ENCODE data around the gene SYCN.
"Not testable (repeated sequence)": the region's sequence is repeated elsewhere in the genome, so short reads cannot be mapped to it uniquely, and the experiment has no call there.

The SYCN gene

DNA sequence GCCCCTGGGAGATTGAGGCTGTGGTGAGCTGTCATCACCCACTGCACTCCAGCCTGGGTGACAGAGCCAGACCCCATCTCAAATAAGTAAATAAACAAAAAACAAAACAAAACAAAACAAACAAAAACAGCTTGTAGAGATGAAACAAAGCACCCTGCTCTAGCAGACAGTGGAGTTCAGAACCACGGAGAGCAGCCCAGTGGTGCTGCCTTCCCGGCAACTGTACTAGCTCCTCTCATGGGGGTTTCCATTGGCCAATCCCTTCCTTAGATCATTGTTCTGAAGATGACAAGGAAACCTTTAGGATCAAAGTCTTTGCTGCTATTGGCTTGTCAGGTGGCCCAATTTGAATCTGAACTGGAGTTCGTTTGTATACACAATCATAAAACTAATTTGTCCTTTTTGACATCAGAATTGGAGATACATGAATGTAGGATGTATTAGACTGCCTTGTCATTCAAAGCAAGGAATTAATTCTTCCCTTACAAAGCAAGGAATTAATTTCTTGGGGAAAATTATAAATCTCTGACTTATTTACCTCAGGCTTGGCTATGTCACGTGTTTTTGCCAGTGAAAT lies 19.7 kb upstream of the SYCN start:
- DNase-seq = peak; percentile 55 to 72 (median 58)

DNA sequence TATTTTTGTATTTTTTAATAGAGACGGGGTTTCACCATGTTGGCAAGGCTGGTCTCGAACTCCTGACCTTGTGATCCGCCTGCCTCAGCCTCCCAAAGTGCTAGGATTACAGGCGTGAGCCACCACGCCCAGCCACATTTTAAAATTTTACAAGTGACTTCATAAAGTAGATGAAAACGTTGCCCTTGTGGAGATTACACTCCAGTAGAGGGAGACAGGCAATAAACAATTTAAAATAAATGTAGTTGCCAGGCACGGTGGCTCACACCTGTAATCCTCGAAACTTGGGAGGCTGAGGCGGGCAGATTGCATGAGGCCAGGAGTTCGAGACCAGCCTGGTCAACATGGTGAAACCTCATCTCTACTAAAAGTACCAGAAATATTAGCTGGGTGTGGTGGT lies 15.0 kb upstream of the SYCN start:
- DNase-seq = not testable (repeated sequence)

DNA sequence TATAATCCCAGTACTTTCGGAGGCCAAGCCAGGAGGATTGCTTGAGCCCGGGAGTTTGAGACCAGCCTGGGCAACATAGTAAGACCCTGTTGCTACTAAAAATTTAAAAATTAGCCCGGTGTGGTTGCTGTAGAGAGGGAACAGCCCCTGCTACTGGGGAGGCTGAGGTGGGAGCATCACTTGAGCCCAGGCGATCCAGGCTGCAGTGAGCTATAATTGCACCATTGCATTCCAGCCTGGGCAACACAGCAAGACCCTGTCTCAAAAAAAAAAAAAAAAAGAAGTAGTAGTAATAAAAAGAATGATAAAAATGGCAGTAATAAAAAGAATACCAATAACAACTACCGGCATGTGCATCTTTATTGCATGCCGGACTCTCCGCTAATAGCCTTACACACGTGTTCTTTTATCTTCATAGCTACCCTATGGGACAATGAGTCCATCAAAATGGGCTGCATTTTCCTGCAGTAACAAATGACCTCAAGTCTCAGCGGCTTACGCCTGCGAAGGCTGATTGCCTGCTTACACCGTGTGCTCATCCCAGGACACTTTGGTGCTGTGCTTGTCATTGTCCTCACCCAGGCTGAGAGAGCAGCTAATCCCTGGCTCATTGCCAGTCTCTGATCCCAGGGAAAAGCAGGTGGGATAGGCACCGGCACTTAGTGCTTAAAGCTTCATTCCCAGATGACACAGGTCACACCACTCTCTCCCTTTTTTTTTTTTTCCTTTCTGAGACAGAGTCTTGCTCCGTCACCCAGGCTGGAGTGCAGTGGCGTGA lies 14.4 kb upstream of the SYCN start:
- no peak for DNase-seq

DNA sequence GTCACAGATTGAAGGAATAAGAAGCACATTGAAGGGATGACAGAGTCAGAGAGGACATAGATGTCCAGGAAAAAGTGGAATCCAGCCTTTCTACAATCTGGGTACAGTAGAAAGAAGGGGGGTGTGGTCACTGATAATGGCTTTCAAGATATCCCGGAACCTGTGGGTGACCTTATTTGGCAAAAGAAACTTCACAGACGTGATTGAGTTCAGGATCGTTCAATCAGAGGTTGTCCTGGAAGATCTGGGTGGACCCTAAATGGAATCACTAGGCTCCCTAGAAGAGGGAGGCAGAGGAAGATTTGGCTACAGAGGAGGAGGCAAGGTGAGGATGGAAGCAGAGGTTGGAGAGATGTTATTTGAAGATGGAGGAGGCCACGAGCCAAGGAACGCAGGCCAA lies 13.0 kb upstream of the SYCN start:
- DNase-seq = no peak

DNA sequence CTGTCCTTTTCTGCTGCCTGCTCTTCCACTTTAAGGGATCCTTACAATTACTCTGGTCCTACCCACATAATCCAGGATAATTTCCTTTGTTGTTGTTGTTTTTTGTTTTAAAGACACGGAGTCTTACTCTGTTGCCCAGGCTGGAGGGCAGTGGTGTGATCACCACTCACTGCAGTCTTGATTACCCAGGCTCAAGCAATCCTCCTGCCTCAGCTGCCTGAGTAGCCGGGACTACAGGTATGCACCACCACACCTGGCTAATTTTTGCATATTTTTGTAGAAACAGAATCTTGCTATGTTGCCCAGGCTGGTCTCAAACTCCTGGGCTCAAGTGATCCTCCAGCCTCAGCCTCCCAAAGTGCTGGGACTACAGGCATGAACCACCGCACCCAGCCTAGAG lies 11.3 kb upstream of the SYCN start:
- DNase-seq = not testable (repeated sequence)

DNA sequence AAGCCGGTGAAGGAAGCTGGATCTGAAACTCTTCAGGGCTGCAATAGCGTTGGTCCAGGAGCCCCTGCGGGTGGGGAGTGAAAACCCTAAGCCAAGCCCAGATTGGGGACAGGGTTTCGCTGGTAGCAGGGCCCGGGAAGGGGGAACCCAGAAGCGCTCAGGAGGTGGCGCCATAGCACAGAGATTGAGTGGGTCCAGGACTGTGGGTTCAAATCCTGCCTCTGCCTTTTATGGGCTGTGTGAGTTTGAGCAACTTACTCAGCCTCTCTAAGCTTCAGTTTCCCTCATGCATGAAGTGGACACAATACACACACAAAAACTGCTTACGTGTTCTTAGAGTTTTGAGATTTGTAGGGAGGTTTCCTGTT lies 8.3 kb upstream of the SYCN start:
- DNase-seq = peak; percentile 40 to 65 (median 53)

DNA sequence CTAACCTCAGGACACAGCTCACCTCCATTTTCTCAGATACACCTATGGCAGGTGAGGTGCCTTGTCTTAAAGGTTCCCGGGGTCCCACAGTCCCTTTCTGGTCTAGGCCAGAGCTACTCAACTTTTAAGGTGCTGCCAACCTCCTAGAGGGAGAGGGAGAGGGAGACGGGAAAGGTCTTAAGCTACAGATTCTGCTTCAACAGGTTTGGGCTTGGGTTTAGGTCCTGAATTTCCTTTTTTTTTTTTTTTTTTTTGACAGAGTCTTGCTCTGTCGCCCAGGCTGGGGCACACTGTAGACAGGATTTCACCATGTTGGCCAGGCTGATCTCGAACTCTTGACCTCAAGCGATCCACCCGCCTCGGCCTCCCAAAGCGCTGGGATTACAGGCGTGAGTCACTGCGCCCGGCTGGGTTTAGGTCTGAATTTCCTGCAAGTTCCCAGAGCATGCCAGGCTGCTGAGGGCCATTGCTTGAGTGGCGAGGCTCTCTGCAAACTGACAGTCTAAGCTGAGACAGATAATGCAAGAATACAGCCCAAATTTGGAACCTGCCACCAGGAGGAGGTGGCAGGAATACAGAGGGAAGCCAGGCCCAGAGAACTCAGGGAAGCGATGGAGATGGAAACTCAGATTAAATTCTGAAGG lies 7.8 kb upstream of the SYCN start:
- DNase-seq = no peak

DNA sequence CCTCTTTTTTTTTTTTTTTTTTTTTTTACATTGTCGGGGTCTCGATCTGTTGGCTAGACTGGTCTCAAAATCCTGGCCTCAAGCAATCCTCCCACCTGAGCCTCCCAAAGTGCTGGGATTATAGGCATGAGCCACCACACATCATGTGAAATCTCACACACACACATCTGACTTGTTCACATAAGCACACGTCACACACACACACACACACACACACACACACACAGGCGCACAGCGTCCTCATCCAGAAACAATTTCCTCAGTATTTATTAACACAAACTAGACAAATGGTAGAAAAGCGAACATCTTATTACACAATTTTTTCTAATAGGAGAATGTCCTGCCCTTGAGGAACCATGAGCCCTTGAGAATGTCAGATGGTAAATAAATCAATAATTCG lies 5.1 kb upstream of the SYCN start:
- no peak for DNase-seq

DNA sequence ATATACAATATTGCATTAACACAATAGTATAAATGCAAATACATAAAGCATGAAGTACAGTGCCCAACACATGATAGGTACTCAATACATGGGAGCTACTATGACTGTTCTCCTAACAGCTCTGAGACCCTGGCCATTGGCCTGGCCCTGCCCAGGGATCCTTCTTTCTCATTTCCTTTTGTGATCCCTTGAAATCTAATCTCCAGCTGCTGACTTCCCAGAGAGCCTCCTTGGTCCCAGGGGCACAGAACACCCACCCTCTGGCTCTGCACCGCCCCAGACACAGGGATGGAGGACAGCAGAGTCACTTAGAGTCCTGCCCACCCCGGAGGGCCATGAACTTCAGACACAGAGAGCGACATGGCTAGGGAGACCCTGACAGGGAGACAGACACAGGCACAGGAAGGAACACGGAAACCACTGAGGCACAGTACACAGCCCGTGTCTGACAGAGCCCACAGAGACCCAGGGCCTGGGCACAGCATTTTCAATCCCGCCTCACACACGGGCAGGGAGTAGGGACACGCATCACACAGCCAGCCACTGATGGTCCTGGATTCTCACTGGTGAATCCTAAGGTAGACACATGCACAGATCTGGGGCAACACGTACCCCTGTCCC lies 4.2 kb upstream of the SYCN start:
- no peak for DNase-seq

DNA sequence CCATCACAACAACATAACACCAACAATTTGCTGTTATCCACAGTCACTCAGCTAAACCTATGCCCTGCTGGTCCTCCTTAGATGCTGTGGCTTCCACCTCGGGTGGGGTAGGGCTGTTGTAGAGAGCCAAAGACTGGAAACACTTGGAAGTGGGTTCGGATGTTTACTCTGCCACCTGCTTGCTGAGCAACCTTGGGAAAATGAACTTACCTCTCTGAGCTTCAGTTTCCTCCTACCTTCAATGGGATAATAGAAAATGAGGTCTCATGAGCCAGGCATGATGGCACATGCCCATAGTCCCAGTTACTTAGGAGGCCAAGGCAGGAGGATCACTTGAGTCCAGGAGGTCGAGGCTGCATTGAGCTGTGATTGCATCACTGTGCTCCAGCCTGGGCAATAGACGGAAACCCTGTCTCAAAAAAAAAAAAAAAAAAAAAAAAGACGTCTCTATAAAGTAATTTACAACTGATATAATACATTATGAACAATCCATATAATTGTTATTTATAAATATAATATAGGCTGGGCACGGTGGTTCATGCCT lies 3.3 kb upstream of the SYCN start:
- no peak for DNase-seq

DNA sequence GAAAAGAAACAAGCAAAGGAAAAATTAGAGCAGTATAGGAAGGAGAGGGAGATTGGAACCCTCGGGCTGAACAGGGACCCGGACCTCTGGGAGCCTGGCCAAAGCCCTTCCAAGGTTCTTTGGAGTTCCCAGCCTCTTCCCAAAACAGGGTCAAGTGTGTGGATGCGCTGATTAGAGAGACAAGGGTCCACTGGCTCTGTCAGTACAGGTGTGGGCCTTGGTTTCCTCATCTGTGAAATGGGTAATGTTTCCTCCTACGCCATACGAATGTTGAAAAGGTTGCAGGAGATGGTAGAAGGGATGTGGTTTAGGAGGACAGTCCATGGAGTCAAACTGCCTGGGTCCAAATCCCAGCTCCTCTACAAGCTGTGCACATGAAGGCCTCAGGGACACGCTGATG lies 2.1 kb upstream of the SYCN start:
- no peak for DNase-seq

DNA sequence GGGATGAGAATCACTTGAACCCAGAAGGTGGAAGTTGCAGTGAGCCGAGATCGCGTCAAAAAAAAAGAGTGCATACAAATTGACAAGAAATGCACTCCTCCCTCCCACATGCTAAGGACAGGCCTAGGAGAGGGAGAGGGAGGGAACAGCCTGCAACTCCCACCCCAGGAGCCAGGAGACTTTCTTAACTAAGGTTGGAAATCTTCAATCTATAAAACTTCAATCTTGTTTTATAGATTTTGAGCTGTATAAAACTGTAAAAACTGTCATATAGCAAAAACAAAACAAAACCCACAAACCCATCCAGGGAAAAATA lies 1.3 kb upstream of the SYCN start:
- DNase-seq = no peak

DNA sequence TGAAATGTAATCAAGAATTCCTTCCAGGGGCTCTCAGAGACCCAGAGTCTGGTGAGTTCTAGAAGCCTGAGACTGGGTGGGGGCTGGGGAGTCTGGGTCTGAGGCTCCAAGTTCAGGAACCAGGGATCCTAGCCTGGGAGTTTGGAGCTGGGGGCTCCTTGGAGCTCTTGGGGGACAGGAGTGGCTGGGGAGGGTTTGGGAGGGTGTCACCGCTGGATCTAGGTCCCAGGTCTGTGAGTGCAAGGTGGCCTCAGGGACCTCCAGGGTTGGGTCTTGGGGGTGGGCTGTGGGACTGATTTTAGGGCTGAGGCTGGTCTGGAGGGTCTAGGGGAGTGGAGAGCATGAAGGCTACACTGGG lies 1.1 kb downstream of the SYCN start:
- no peak for DNase-seq

DNA sequence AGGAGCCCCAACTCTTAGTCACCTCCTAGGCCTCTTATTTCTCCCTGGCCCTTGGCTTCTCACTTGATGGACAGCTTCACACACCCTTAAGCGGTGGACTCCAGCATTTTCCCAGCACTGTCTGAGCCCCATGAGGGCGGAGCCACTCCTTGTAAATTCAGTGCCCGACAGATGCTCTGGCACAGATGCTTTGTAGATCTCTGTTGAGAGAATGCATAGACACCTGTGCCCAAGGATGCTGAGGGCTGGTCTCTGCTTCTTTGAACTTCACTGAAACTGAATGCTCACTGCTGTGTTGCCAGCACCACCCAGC lies 3.3 kb downstream of the SYCN start:
- DNase-seq = no peak

DNA sequence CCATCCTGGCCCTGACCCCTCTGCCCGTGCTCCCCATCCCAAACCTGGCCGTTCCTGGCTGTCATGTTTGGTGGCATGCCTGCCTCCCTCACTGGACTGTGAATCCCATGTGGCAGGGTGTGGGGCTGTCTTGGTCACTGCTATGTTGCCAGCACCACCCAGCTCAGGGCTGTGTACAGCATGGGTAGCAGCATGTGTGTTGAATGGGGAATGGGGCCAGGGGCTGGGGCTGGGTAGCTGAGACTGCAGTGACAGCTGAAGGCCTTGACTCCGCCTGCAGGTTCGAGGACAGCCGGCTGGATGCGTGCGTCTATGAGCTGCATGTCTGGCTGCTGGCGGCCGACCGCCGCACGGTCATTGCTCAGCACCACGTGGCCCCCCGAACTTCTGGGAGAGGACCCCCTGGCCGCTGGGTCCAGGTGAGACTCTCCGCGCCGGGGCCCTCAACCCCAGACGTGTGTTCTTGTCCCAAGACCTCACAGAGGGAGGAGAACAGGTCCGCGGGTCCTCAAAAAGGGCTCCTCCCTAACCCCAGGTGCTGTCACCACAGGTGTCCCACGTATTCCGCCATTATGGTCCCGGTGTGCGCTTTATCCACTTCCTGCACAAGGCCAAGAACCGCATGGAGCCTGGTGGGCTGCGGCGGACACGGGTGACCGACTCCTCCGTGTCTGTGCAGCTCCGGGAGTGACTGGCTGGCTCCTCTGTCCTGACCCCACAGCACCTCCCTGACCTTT lies 3.8 kb downstream of the SYCN start:
- DNase-seq = no peak

DNA sequence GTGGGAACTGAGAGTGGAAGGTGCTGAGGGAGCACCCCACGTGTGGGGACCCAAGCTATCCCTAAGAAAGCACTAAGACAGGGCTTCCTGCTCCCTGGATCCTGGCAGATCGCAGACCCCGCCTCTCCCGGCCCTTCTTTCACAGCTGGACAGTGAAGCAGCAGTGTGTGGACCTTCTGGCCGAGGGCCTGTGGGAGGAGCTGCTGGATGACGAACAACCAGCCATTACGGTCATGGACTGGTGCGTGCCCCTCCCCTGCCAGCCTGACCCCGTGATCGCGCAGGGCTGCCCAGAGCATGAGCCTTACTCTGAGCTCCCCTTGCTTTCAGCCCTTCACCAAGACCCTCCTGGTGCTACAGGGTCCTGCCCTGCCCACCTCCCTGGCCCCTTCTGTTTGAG lies 5.0 kb downstream of the SYCN start:
- peak in 1 of 3 donors; percentile 23 for DNase-seq

DNA sequence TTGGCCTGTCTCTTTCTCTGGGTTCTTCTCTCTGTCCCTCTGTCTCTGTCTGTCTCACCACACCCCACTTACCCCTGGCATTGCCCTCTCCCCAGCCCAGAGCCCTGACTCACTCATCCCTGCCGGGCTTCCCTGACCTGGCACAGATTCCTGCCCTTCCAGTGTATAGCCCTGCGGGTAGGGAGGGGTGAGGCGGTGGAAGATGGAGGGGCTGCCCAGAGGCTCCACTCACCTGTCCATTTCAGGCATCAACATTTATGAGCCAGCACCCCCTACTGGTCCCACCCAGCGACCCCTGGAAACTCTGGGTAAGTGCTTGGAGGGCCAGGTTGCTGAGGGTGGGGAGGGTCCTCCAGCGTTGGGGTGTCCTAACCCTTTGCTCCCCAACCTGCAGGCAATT lies 6.3 kb downstream of the SYCN start:
- DNase-seq = no peak

DNA sequence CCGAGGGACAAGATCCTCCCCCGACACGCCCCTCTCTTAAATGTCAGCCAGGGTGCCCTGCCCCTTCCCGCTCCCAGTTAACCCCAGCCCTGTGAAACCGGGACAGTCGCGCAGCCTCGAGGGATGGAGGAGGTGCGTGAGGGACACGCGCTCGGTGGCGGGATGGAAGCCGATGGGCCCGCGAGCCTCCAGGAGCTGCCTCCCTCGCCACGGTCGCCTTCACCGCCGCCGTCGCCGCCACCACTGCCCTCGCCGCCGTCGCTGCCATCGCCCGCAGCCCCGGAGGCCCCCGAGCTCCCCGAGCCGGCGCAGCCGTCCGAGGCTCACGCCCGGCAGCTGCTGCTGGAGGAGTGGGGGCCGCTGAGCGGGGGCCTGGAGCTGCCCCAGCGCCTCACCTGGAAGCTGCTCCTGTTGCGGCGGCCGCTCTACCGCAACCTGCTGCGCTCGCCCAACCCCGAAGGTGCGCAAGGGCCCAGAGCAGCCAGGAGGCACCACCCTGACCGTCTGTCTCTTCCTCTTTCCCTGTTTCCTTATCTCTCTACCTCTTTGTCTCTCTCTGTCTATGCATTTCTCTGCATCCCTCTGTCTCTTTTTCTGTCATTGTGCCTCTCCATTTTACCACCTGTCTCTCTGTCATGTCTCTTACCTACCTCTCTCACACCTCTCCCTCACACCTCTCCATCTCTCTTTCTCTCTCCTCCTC lies 7.1 kb downstream of the SYCN start, which contains the start of gene NCCRP1:
NCCRP1 (plus strand) TSS at position 105 of the 703 bp plus-strand sequence; CDS start at position 124, 19 bp downstream.
- DNase-seq = peak in 1 of 3 donors; percentile 11

DNA sequence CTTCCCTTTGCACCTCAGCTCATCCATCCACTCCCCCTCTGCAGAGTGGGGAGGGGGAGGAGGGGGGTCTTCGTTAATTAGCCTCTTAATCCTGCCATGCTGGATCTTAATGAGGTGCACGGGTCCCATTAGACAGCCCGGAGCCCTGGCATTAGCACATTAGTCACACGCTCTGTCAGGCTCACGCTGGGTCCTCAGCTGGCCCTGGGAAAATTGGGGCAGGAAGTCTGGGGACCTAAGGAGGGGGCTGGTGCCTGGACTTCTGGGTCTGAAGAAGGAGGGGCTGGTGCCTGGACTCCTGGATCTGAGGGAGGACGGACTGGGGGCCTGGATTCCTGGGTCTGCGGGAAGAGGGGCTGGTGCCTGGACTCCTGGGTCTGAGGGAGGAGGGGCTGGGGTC lies 7.7 kb downstream of the SYCN start:
- no peak for DNase-seq

DNA sequence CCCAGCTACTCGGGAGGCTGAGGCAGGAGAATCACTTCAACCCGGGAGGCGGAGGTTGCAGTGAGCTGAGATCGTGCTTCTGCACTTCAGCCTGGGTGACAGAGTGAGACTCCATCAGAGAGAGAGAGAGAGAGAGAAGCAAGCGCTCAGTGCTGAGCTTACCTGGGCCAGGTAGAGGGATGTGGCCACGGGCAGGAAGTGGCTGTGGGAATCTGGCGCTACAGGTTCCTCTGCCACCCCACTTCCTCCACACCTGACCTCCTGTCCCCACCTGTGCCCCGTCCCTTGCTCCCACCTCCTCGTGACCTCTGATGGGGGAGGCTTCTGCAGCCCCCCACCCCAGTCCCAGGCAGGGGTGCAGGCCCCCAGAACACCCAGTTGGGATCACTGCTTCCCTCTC lies 8.3 kb downstream of the SYCN start:
- DNase-seq = no peak

DNA sequence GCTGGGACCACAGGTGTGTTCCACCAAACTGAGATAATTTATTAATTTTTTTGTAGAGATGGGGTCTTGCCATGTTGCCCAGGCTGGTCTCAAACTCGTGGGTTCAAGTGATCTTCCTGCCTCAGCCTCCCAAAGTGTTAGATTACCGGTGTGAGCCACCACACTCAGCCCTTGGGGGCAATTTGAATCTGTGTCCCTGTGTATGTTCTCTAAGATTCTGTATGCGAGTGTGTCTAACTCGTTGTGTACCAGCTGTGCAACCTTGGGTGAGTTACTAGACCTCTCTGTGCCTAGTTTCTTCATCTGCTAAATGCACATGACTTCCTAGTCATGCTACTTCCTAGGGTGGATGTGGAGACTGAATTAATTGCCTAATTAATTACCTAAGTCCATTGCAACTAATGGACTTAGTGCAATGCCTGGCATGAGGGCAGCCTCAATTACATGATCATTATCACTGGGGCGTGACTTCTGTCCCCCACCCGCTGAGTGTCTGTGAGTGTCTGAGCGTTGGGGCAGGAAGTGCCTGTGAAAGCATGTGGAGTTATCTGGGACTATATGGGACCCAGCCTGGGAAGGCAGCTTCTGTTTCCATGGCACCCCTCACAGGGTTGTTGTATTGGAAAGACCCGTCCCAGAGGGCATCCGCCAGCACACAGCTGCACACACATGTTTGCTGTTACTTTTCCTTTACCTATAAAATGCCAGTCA lies 9.1 kb downstream of the SYCN start:
- no peak for DNase-seq

DNA sequence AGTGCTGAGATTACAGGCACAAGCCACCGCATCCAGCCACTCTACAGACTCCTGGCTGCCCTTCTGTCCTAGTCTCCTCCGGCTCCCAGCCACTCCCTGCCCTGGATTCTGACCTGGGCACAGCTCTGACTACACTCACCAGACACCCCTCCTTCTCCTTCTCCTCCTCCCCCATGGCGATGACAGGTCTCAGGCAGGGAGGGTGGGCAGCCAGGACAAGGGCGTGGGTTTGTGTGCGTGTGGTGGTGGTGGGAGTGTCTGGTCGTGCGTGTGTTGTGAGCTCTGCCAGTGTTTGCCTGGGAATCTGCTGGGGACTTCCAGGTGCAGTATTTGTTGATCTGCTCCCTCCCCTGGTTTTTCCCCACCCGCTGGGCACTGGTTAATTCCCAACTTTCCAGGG lies 10.3 kb downstream of the SYCN start:
- DNase-seq = peak; percentile 13 to 71 (median 29)

Measured in suppressor macrophage treated with lipopolysaccharide for 1 hour (primary cell).